Endothelial cell of umbilical vein (primary cell): ENCODE data around the gene CYP2A6.
"Not testable (repeated sequence)": the region's sequence is repeated elsewhere in the genome, so short reads cannot be mapped to it uniquely, and the experiment has no call there.

Source experiments
- CTCF ChIP-seq, 2 donors: IDR thresholded peaks; 1 replicate in 1 of 2; 2 replicates in 1 of 2; pipeline ENCODE4 v1.5.1; 2011; ENCODE audit warnings: low read length in 2 of 2, mild to moderate bottlenecking in 2 of 2, moderate library complexity in 2 of 2, control low read depth in 1 of 2, inconsistent platforms in 1 of 2, low read depth in 1 of 2; ENCODE audit not compliant: insufficient read depth in 1 of 2; ENCODE audit errors: extremely low read depth in 1 of 2
- EZH2 ChIP-seq: IDR thresholded peaks from 2 replicates; pipeline ENCODE4 v1.6.1; 2012; ENCODE audit warnings: borderline replicate concordance, low read depth, mild to moderate bottlenecking, moderate library complexity, low read length, inconsistent platforms; ENCODE audit not compliant: severe bottlenecking
- FOS ChIP-seq: IDR thresholded peaks from 2 replicates; pipeline ENCODE4 v1.6.1; 2011; ENCODE audit warnings: mild to moderate bottlenecking, low read length, moderate library complexity, borderline replicate concordance; ENCODE audit not compliant: insufficient read depth
- GATA2 ChIP-seq: IDR thresholded peaks from 2 replicates; pipeline ENCODE4 v1.7.0; 2011; ENCODE audit warnings: low read depth, mild to moderate bottlenecking, moderate library complexity, mixed read lengths, low read length; ENCODE audit not compliant: insufficient read length, insufficient read depth
- JUN ChIP-seq: IDR thresholded peaks from 2 replicates; pipeline ENCODE4 v1.6.1; 2011; ENCODE audit warnings: borderline replicate concordance, low read depth; ENCODE audit not compliant: insufficient read length, insufficient read depth
- MAX ChIP-seq: IDR thresholded peaks from 2 replicates; pipeline ENCODE4 v1.6.1; 2011; ENCODE audit not compliant: insufficient read depth, insufficient read length
- MYC ChIP-seq: IDR thresholded peaks from one replicate; pipeline ENCODE4 v1.6.1; 2011; ENCODE audit warnings: mild to moderate bottlenecking, low read depth, low read length
- POLR2A ChIP-seq: IDR thresholded peaks from 2 replicates; pipeline ENCODE4 v1.6.1; 2012; ENCODE audit warnings: low read depth, mild to moderate bottlenecking, control low read depth, low read length
- POLR2AphosphoS5 ChIP-seq: IDR thresholded peaks from 2 replicates; pipeline ENCODE4 v1.6.1; 2012; ENCODE audit warnings: low read depth, mild to moderate bottlenecking, control low read depth, low read length, moderate library complexity; ENCODE audit not compliant: insufficient read depth

GRCh38 chr19:40842012-40842411 is 8.2 kb downstream of the CYP2A6 start:
- not testable (repeated sequence) for TF ChIP-seq CTCF (IDR thresholded peaks at IDR 0.05; ENCODE audit: extremely low read depth in 1 of 2, insufficient read depth in 1 of 2, low read depth in 1 of 2, low read length in 2 of 2); POLR2A; JUN; EZH2; MYC; POLR2AphosphoS5; MAX; FOS; GATA2
